Osteoblast (primary cell): ENCODE measurements around the gene C3orf52. TPM values are rescaled to one million over a fixed set of nuclear protein-coding genes. Genes with fewer than 3 reads are reported as not detected.
A peak's percentile ranks its signal among the peaks of the same experiment; 100 is the strongest.

Experiments used
- DNase-seq: peaks from one replicate; pipeline ENCODE4 v3.0.0; 2011; ENCODE audit warnings: low spot score, mixed read lengths; ENCODE audit not compliant: insufficient read length; ENCODE audit errors: missing footprints
- H2AFZ ChIP-seq: 2 replicates; pipeline ENCODE4 v1.6.0; 2011; ENCODE audit warnings: mild to moderate bottlenecking, low read length
- H3K27ac ChIP-seq: 2 replicates; pipeline ENCODE4 v1.5.1; 2011; ENCODE audit warnings: mild to moderate bottlenecking, low read depth, low read length, moderate library complexity
- H3K27me3 ChIP-seq: 2 replicates; pipeline ENCODE4 v1.6.0; 2012; ENCODE audit warnings: mild to moderate bottlenecking, control low read depth, inconsistent platforms, low read length, moderate library complexity; ENCODE audit not compliant: insufficient read depth
- H3K36me3 ChIP-seq: 2 replicates; pipeline ENCODE4 v1.5.1; 2011; ENCODE audit warnings: mild to moderate bottlenecking, low read length, control low read depth, moderate library complexity; ENCODE audit not compliant: insufficient read depth
- H3K4me1 ChIP-seq: 2 replicates; pipeline ENCODE4 v1.5.1; 2011; ENCODE audit warnings: mild to moderate bottlenecking, low read length, control low read depth, moderate library complexity; ENCODE audit not compliant: insufficient read depth
- H3K4me2 ChIP-seq: 2 replicates; pipeline ENCODE4 v1.6.0; 2011; ENCODE audit warnings: mild to moderate bottlenecking, low read length; ENCODE audit not compliant: insufficient read depth
- H3K4me3 ChIP-seq: fragments of 200-600 bp; sonication (generic); 3 replicates; pipeline ENCODE4 v1.5.1; 2012; ENCODE audit warnings: mild to moderate bottlenecking, low read length, inconsistent platforms; ENCODE audit not compliant: insufficient read depth
- H3K79me2 ChIP-seq: 2 replicates; pipeline ENCODE4 v1.6.0; 2012; ENCODE audit warnings: mild to moderate bottlenecking, low read length, control low read depth, inconsistent platforms; ENCODE audit not compliant: insufficient read depth
- H3K9me3 ChIP-seq: 2 replicates; pipeline ENCODE4 v1.5.1; 2011; ENCODE audit warnings: low read depth, low read length, control low read depth
- H4K20me1 ChIP-seq: 2 replicates; pipeline ENCODE4 v1.6.0; 2012; ENCODE audit warnings: mild to moderate bottlenecking, low read length, control low read depth; ENCODE audit not compliant: insufficient read depth
- total RNA-seq: library from RNA; depleted of rRNA; stranded (reverse); fragments of >200 nt; gene quantifications from 2 replicates; pipeline ENCODE4 v1.2.3, GENCODE V29; 2012
- TF ChIP-seq, protein P1 (sequence below): IDR thresholded peaks from 2 replicates; pipeline ENCODE4 v1.5.1; 2011; ENCODE audit warnings: mild to moderate bottlenecking, low read depth, low read length, moderate library complexity; ENCODE audit errors: extremely low read depth

Gene C3orf52
- total RNA-seq, 1 donor, result 4.0 TPM

- DNase-seq, result peak; percentile 94
These were observed 811 bp downstream of the C3orf52 start for GRCh38 chr3:112086875-112087524.

GRCh38 chr3:112087746-112088145 is 1.6 kb downstream of the C3orf52 start:
- peaks cover 29% of the 10 kb centered on the region for H3K79me2 ChIP-seq
- H4K20me1 ChIP-seq, result no peaks in the 10 kb centered on the region
- H3K27ac ChIP-seq, result no peak overlapping the region
- H3K36me3 ChIP-seq, result no peaks in the 10 kb centered on the region
- no peak overlapping the region for H3K4me3 ChIP-seq
- TF ChIP-seq, protein P1, sequence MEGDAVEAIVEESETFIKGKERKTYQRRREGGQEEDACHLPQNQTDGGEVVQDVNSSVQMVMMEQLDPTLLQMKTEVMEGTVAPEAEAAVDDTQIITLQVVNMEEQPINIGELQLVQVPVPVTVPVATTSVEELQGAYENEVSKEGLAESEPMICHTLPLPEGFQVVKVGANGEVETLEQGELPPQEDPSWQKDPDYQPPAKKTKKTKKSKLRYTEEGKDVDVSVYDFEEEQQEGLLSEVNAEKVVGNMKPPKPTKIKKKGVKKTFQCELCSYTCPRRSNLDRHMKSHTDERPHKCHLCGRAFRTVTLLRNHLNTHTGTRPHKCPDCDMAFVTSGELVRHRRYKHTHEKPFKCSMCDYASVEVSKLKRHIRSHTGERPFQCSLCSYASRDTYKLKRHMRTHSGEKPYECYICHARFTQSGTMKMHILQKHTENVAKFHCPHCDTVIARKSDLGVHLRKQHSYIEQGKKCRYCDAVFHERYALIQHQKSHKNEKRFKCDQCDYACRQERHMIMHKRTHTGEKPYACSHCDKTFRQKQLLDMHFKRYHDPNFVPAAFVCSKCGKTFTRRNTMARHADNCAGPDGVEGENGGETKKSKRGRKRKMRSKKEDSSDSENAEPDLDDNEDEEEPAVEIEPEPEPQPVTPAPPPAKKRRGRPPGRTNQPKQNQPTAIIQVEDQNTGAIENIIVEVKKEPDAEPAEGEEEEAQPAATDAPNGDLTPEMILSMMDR, result no peak
- peaks cover 5% of the 10 kb centered on the region for H3K27me3 ChIP-seq
- peak; percentile 51 for DNase-seq
- H2AFZ ChIP-seq, result no peak overlapping the region
- H3K9me3 ChIP-seq, result no peaks in the 10 kb centered on the region
- peak overlapping the region; percentile 87 for H3K4me2 ChIP-seq
- peaks cover 27% of the 10 kb centered on the region for H3K4me1 ChIP-seq

More at GRCh38 chr3:112086875-112087524, 811 bp downstream of the C3orf52 start:
- no peaks in the 10 kb centered on the region for H4K20me1 ChIP-seq
- no peaks in the 10 kb centered on the region for H3K9me3 ChIP-seq
- H3K27me3 ChIP-seq, result peaks cover 8% of the 10 kb centered on the region
- peak overlapping the region; percentile 87 for H3K4me2 ChIP-seq
- peak overlapping the region; percentile 76 for H3K4me3 ChIP-seq
- H3K4me1 ChIP-seq, result peaks cover 20% of the 10 kb centered on the region
- TF ChIP-seq, protein P1, result no peak
- peak overlapping the region; percentile 91 for H2AFZ ChIP-seq
- no peaks in the 10 kb centered on the region for H3K36me3 ChIP-seq
- peaks cover 29% of the 10 kb centered on the region for H3K79me2 ChIP-seq
- peak overlapping the region; percentile 58 for H3K27ac ChIP-seq

- no peaks in the 10 kb centered on the region for H3K36me3 ChIP-seq
These were observed 2.8 kb downstream of the C3orf52 start for GRCh38 chr3:112088944-112089343.

More at GRCh38 chr3:112088944-112089343, 2.8 kb downstream of the C3orf52 start:
- TF ChIP-seq, protein P1, result no peak
- Histone ChIP-seq H3K9me3 (no peaks in the 10 kb centered on the region), H4K20me1 (no peaks in the 10 kb centered on the region), H3K27me3 (no peaks in the 10 kb centered on the region), H3K79me2 (peaks cover 29% of the 10 kb centered on the region), H3K27ac (no peak overlapping the region), H2AFZ (no peak overlapping the region), H3K4me3 (no peak overlapping the region), H3K4me2 (no peak overlapping the region), H3K4me1 (peaks cover 36% of the 10 kb centered on the region)
- DNase-seq, result no peak
